ENCODE data around the gene STK32B. TPM values are rescaled to one million over a fixed set of nuclear protein-coding genes. Genes with fewer than 3 reads are reported as not detected.

STK32B gene
- total and polyA plus RNA-seq, 2 experiments from 2014 or later: 0.71 to 2.3 TPM

DNA sequence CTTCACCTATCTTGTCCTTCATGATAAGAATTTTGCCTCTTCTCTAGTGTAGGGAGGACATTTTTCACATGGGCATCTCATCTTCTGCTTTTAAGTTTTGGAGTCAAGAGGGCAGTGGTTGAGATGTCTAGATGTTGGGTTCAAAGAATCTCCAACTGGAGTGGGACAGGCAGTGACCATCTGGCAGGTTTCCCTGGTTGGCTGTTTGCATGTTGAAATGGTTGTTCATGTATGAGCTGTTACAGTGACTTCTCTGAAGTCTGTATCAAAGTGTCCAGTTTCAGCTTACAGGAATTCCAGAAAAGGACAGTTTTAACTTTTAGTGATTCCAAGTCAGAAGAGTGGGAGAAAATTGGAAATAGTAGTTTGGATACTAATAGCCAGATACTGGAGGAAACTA is 464.4 kb downstream of the STK32B start:
- Histone ChIP-seq H2AFZ (no peak overlapping the region), H3K36me3 (ENCODE audit: insufficient read depth) (no peaks in the 10 kb centered on the region), H4K20me1 (replicated peaks; ENCODE audit: insufficient read depth) (no peaks in the 10 kb centered on the region), H3K27me3 (ENCODE audit: insufficient read depth) (no peaks in the 10 kb centered on the region), H3K4me1 (ENCODE audit: insufficient read depth) (no peaks in the 10 kb centered on the region), H3K79me2 (replicated peaks; ENCODE audit: insufficient read depth) (no peaks in the 10 kb centered on the region), H3K9me2 (ENCODE audit: insufficient read depth) (peaks cover 8% of the 10 kb centered on the region; the same call in 1 of the 2 replicates), H3K4me2 (no peak overlapping the region), H3K27ac (ENCODE audit: low read depth) (no peak overlapping the region), H3F3A (replicated peaks; ENCODE audit: low read depth) (no peaks in the 10 kb centered on the region), H3K4me3 (no peak overlapping the region)
- DNase-seq (ENCODE audit: low spot score) (no peak), ATAC-seq (no peak)
- Mint-ChIP-seq H3K27me3 (ENCODE audit: insufficient read depth, low read depth, poor library complexity) (no peaks in the 10 kb centered on the region), H3K9me3 (peaks cover 73% of the 10 kb centered on the region), H3K4me1 (no peaks in the 10 kb centered on the region), H3K4me3 (no peak overlapping the region), H3K27ac (no peak overlapping the region), H3K36me3 (ENCODE audit: low read depth) (peaks cover 40% of the 10 kb centered on the region)
- TF ChIP-seq EZH2 (IDR thresholded peaks at IDR 0.05; ENCODE audit: low read depth, unreplicated experiment) (no peak), POLR2AphosphoS5 (IDR thresholded peaks at IDR 0.05; ENCODE audit: low read depth) (no peak), CREB1 (CRISPR knock-in tag; IDR thresholded peaks at IDR 0.05; ENCODE audit: low read depth) (no peak), ZNF331 (CRISPR knock-in tag; IDR thresholded peaks at IDR 0.05; ENCODE audit: low read depth) (no peak), CTCF (conservative IDR thresholded peaks at IDR 0.05; ENCODE audit: low read depth in 2 of 2) (no peak)
- TF ChIP-seq, protein P1, sequence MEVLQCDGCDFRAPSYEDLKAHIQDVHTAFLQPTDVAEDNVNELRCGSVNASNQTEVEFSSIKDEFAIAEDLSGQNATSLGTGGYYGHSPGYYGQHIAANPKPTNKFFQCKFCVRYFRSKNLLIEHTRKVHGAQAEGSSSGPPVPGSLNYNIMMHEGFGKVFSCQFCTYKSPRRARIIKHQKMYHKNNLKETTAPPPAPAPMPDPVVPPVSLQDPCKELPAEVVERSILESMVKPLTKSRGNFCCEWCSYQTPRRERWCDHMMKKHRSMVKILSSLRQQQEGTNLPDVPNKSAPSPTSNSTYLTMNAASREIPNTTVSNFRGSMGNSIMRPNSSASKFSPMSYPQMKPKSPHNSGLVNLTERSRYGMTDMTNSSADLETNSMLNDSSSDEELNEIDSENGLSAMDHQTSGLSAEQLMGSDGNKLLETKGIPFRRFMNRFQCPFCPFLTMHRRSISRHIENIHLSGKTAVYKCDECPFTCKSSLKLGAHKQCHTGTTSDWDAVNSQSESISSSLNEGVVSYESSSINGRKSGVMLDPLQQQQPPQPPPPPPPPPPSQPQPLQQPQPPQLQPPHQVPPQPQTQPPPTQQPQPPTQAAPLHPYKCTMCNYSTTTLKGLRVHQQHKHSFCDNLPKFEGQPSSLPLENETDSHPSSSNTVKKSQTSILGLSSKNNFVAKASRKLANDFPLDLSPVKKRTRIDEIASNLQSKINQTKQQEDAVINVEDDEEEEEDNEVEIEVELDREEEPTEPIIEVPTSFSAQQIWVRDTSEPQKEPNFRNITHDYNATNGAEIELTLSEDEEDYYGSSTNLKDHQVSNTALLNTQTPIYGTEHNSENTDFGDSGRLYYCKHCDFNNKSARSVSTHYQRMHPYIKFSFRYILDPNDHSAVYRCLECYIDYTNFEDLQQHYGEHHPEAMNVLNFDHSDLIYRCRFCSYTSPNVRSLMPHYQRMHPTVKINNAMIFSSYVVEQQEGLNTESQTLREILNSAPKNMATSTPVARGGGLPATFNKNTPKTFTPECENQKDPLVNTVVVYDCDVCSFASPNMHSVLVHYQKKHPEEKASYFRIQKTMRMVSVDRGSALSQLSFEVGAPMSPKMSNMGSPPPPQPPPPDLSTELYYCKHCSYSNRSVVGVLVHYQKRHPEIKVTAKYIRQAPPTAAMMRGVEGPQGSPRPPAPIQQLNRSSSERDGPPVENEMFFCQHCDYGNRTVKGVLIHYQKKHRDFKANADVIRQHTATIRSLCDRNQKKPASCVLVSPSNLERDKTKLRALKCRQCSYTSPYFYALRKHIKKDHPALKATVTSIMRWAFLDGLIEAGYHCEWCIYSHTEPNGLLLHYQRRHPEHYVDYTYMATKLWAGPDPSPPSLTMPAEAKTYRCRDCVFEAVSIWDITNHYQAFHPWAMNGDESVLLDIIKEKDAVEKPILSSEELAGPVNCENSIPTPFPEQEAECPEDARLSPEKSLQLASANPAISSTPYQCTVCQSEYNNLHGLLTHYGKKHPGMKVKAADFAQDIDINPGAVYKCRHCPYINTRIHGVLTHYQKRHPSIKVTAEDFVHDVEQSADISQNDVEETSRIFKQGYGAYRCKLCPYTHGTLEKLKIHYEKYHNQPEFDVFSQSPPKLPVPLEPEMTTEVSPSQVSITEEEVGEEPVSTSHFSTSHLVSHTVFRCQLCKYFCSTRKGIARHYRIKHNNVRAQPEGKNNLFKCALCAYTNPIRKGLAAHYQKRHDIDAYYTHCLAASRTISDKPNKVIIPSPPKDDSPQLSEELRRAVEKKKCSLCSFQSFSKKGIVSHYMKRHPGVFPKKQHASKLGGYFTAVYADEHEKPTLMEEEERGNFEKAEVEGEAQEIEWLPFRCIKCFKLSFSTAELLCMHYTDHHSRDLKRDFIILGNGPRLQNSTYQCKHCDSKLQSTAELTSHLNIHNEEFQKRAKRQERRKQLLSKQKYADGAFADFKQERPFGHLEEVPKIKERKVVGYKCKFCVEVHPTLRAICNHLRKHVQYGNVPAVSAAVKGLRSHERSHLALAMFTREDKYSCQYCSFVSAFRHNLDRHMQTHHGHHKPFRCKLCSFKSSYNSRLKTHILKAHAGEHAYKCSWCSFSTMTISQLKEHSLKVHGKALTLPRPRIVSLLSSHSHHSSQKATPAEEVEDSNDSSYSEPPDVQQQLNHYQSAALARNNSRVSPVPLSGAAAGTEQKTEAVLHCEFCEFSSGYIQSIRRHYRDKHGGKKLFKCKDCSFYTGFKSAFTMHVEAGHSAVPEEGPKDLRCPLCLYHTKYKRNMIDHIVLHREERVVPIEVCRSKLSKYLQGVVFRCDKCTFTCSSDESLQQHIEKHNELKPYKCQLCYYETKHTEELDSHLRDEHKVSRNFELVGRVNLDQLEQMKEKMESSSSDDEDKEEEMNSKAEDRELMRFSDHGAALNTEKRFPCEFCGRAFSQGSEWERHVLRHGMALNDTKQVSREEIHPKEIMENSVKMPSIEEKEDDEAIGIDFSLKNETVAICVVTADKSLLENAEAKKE (CRISPR knock-in tag; IDR thresholded peaks at IDR 0.05): no peak
